MM.1S (cell line): ENCODE results near the gene TMTC2.

ENCODE experiments used
- CTCF ChIP-seq: fragments of 300-600 bp; sonication (generic); IDR thresholded peaks from 2 replicates; pipeline ENCODE4 v1.5.1; 2016; ENCODE audit warnings: antibody characterized with exemption, low read length, mixed read lengths
- EZH2 ChIP-seq: fragments of 300-600 bp; sonication (generic); optimal IDR thresholded peaks from 2 replicates; pipeline ENCODE3; 2017; ENCODE audit warnings: low read depth, mild to moderate bottlenecking, antibody characterized with exemption, low read length, mixed read lengths

DNA sequence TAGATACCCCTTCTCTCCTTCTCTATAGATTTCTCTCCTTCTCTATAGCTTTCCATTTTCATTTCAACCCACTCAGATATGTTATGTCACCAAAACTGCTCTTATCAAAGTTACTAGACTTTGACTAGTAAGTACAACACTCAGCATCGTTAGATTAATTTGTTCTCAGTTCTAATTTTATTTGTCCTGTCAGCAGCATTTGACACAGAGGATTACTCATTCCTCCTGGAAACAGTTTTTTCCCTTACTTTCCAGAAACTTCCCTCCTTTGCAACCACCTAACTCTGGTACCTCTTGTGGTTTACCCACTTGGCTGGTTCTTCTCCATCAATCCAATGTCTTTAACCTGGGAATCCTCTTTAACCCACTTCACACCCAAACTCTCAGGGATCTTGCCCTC lies 423.7 kb downstream of the TMTC2 start:
- no peak for TF ChIP-seq CTCF
- TF ChIP-seq EZH2 = no peak
